ENCODE data around the gene SGSM1.

- TF ChIP-seq BRCA1 (IDR thresholded peaks at IDR 0.05; ENCODE audit: low read depth, low read length) (no peak), EGR1 (IDR thresholded peaks at IDR 0.05; ENCODE audit: borderline replicate concordance in 1 of 2, low read depth in 2 of 2, low read length in 2 of 2) (no peak), SMC3 (IDR thresholded peaks at IDR 0.05; ENCODE audit: borderline replicate concordance, low read length) (no peak), CHD2 (IDR thresholded peaks at IDR 0.05; ENCODE audit: borderline replicate concordance, low read depth, low read length) (no peak), NFIC (IDR thresholded peaks at IDR 0.05; ENCODE audit: low read depth, low read length) (no peak), CTCF (IDR thresholded peaks at IDR 0.05 in 2 of 3, conservative IDR thresholded peaks at IDR 0.05 in 1 of 3; ENCODE audit: control insufficient read depth in 2 of 3, extremely low read depth in 1 of 3, insufficient read depth in 1 of 3, low read depth in 3 of 3, low read length in 3 of 3) (no peak), POLR2A (IDR thresholded peaks at IDR 0.05; ENCODE audit: low read depth, low read length) (no peak), USF2 (IDR thresholded peaks at IDR 0.05; ENCODE audit: borderline replicate concordance, low read depth, low read length) (no peak), RCOR1 (conservative IDR thresholded peaks at IDR 0.05; ENCODE audit: low read depth, low read length) (no peak), TARDBP (IDR thresholded peaks at IDR 0.05; ENCODE audit: borderline replicate concordance) (no peak)
These were observed 124.7 kb downstream of the SGSM1 start for GRCh38 chr22:24930678-24931077.

Measured in GM12878 (cell line).